HG02840 (cell line): ENCODE measurements around the gene IRX4.

ENCODE experiments used
- ATAC-seq: cut with Tn5 transposase; IDR thresholded peaks from one replicate; pipeline ENCODE4 v1.9.1; 2021; ENCODE audit warnings: mild to moderate bottlenecking, moderate library complexity, moderate number of reproducible peaks; ENCODE audit not compliant: unreplicated experiment, low FRiP score

IRX4 gene

GRCh38 chr5:1842004-1842819 is 40.5 kb downstream of the IRX4 start:
- ATAC-seq, result no peak

- no peak for ATAC-seq
Measured at GRCh38 chr5:1840741-1841521, 41.8 kb downstream of the IRX4 start.

- ATAC-seq, result no peak
Measured at GRCh38 chr5:1840071-1840547, 42.6 kb downstream of the IRX4 start.

- no peak for ATAC-seq
Measured at GRCh38 chr5:1838013-1838412, 44.7 kb downstream of the IRX4 start.

- ATAC-seq, result no peak
Measured at GRCh38 chr5:1836891-1837880, 45.5 kb downstream of the IRX4 start.

- no peak for ATAC-seq
Measured at GRCh38 chr5:1836176-1836890, 46.4 kb downstream of the IRX4 start.

GRCh38 chr5:1835431-1835830 is 47.3 kb downstream of the IRX4 start:
- no peak for ATAC-seq

- no peak for ATAC-seq
Measured at GRCh38 chr5:1834721-1835429, 47.9 kb downstream of the IRX4 start.

GRCh38 chr5:1834022-1834551 is 48.6 kb downstream of the IRX4 start:
- ATAC-seq, result no peak

- ATAC-seq, result no peak
Measured at GRCh38 chr5:1833264-1834021, 49.3 kb downstream of the IRX4 start.

- no peak for ATAC-seq
Measured at GRCh38 chr5:1832511-1833250, 50.0 kb downstream of the IRX4 start.

GRCh38 chr5:1831677-1832313 is 50.9 kb downstream of the IRX4 start:
- no peak for ATAC-seq

GRCh38 chr5:1831257-1831656 is 51.5 kb downstream of the IRX4 start:
- no peak for ATAC-seq

- no peak for ATAC-seq
Measured at GRCh38 chr5:1830571-1831228, 52.0 kb downstream of the IRX4 start.

GRCh38 chr5:1827886-1828397 is 54.8 kb downstream of the IRX4 start:
- no peak for ATAC-seq
